ENCODE results near the gene ALG9.

The ALG9 gene

DNA sequence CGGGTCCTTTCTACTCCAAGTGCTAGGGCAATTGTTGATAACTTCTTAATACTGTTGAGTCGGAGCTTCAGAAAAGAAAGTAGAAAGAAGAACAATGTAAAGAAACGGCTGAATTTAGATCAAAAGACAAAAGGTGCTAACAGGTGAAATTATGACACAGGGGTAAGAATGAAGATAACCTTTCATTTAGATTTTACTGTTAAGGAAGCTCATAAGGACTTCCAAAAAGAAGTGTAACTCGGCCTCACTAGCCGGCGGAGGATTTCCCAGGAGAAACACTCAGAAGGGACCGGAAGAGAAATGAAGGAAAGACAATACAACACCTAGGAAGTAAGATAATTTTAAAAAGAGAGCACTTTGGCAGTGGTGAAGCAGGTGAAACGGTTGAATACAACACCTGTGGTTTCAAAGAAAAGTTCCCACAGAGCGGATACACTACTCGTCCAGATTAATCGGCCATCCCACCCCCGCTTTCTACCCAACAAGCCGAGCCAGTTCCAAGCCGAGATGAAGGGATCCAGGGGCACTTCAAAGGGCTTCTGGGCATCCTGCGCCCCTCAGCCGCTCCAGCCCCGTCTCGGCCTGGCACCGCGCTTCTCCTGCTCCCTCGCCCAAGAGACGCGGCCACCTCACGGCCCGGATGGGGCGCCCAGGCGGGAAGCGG is 105.9 kb downstream of the ALG9 start:
- DNase-seq (ENCODE audit: low read depth): no peak

DNA sequence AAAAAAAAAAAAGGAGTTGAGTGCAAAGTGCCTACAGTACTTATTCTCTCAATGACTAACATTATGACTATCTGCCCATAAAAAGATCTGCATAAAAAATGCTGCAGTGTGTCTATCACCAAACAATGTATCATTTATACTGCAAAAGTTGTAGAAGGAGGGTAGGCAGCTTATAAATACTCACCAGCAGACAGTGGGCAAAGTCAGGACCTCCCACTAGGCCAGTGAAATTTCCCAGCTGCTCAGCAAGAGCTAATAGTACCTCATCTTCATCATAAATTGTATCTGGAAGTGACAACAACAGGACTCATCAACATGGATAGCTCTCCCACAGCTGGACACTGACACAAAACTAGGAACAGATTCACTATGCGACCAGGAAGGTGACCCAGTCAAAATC is 106.8 kb downstream of the ALG9 start:
- no peak for DNase-seq (ENCODE audit: low read depth)

DNA sequence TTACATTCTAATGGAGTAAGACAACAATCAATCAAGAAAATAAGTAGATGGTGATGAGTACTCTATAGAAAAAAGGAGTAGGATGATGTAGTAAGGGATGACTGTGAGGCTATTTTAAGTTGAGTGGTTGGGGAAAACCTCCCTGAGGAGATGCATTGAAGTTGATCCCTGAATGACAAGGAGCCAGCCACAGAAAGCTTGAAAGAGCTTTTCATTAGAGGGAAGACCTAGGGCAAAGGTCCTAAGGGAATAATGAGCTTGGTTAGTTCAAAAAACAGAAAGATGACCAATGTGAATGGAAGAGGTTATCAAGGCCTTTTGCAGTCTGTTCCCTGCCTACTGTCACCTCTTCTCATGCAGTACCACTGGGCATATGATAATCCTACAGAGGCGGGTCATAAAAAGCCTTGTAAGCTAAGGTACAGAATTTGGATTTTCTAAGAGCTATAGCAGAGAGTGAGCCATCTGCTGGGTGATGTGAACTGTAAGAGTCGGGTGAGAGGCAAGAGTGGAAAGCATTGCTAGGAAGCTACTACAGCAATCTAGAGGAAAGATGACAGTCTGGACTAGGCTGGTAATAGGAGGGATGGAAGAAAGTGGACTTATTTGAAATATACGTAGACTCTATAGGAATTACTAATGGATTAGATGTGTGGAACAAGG is 108.3 kb downstream of the ALG9 start:
- no peak for DNase-seq (ENCODE audit: low read depth)

DNA sequence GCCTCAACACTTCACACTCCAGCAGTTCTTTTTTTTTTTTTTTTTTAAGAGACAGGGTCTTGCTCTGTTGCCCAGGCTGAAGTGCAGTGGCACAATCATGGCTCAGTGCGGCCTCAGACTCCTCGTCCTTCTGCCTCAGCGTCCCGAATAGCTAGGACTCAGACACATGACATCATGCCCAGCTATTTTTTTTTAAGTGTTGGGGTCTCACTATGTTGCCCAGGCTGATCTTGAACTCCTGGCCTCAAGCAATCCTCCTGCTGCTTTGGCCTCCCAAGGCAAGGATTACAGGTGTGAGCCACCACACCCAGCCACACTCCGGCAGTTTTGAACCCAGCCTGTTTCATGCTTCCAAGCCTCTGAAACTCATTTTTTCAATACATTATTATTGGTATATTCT is 108.9 kb downstream of the ALG9 start:
- no peak for DNase-seq (ENCODE audit: low read depth)

GRCh38 chr11:111761036-111761435 is 110.3 kb downstream of the ALG9 start:
- DNase-seq (ENCODE audit: low read depth): no peak

- no peak for DNase-seq (ENCODE audit: low read depth)
Measured at GRCh38 chr11:111759778-111760407, 111.5 kb downstream of the ALG9 start.

- no peak for DNase-seq (ENCODE audit: low read depth)
Measured at GRCh38 chr11:111759376-111759775, 112.0 kb downstream of the ALG9 start.

- no peak for DNase-seq (ENCODE audit: low read depth)
Measured at GRCh38 chr11:111756097-111756496, 115.3 kb downstream of the ALG9 start.

GRCh38 chr11:111749646-111750045 is 121.7 kb downstream of the ALG9 start:
- no peak for DNase-seq (ENCODE audit: low read depth)

GRCh38 chr11:111748035-111748804 is 123.2 kb downstream of the ALG9 start:
- DNase-seq (ENCODE audit: low read depth): no peak

GRCh38 chr11:111745719-111746504 is 125.5 kb downstream of the ALG9 start:
- no peak for DNase-seq (ENCODE audit: low read depth)

GRCh38 chr11:111743700-111744099 is 127.7 kb downstream of the ALG9 start:
- no peak for DNase-seq (ENCODE audit: low read depth)

GRCh38 chr11:111741751-111742150 is 129.6 kb downstream of the ALG9 start:
- DNase-seq (ENCODE audit: low read depth): no peak

DNA sequence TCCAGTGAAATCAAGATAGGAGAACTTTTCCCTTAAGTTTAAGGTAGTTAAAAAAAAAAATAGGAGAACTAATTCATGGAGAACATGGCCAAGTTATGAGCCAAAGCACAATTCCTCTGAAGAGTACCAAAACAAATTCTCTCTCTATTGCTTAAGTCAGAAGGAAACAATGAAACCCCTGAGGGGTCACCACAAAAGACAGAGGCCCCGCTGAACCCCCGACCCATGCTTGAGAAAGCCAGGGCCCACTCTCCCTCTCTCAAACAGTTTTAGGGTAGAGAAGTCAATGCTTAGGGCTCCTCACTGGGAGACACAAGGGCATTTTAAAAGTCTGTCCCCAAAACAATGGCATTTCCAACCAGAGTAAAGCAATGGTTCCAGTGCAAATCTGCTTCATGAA is 132.1 kb downstream of the ALG9 start:
- no peak for DNase-seq (ENCODE audit: low read depth)

- DNase-seq (ENCODE audit: low read depth): no peak
Measured at GRCh38 chr11:111737444-111738210, 133.8 kb downstream of the ALG9 start.

- DNase-seq (ENCODE audit: low read depth): no peak
Measured at GRCh38 chr11:111736621-111737443, 134.5 kb downstream of the ALG9 start.
